Fibroblast of pulmonary artery (primary cell): ENCODE results near the gene CLSTN2.

Experiments
- DNase-seq: peaks from one replicate; pipeline ENCODE4 v3.0.0-alpha.2; 2010; ENCODE audit warnings: low read depth
- H3K4me3 ChIP-seq: replicated peaks from 2 replicates; pipeline ENCODE4 v1.5.1; 2011; ENCODE audit warnings: low read depth, mild to moderate bottlenecking, control low read depth, low read length, moderate library complexity
- CTCF ChIP-seq: IDR thresholded peaks from 2 replicates; pipeline ENCODE4 v1.5.1; 2011; ENCODE audit warnings: mild to moderate bottlenecking, control low read depth, low read length, inconsistent platforms; ENCODE audit errors: missing control alignments

Gene CLSTN2

GRCh38 chr3:140189976-140190375 is 255.0 kb downstream of the CLSTN2 start:
- no peak for TF ChIP-seq CTCF
- DNase-seq: no peak
- no peak overlapping the region for H3K4me3 ChIP-seq

- TF ChIP-seq CTCF: no peak
- H3K4me3 ChIP-seq: no peak overlapping the region
- no peak for DNase-seq
Observed at GRCh38 chr3:140196970-140197369, 262.0 kb downstream of the CLSTN2 start.

- TF ChIP-seq CTCF: no peak
- DNase-seq: no peak
- H3K4me3 ChIP-seq: no peak overlapping the region
Observed at GRCh38 chr3:140198242-140198641, 263.3 kb downstream of the CLSTN2 start.

- no peak for TF ChIP-seq CTCF
- H3K4me3 ChIP-seq: no peak overlapping the region
- no peak for DNase-seq
Observed at GRCh38 chr3:140199008-140199407, 264.0 kb downstream of the CLSTN2 start.

GRCh38 chr3:140199743-140200142 is 264.8 kb downstream of the CLSTN2 start:
- H3K4me3 ChIP-seq: no peak overlapping the region
- no peak for TF ChIP-seq CTCF
- no peak for DNase-seq

GRCh38 chr3:140203510-140203909 is 268.5 kb downstream of the CLSTN2 start:
- no peak for DNase-seq
- no peak for TF ChIP-seq CTCF
- H3K4me3 ChIP-seq: no peak overlapping the region

GRCh38 chr3:140204271-140204984 is 269.4 kb downstream of the CLSTN2 start:
- no peak for DNase-seq
- no peak for TF ChIP-seq CTCF
- H3K4me3 ChIP-seq: no peak overlapping the region
